Natural killer cell (primary cell): ENCODE data around the gene PDE9A. TPM values are rescaled to one million over a fixed set of nuclear protein-coding genes. Genes with fewer than 3 reads are reported as not detected.

ENCODE experiments used
- ATAC-seq, 3 donors: fragments of 150-1000 bp in 2 of 3; fragments of 200-7000 bp in 1 of 3; cut with Tn5 transposase; 1 replicate in 1 of 3; 2 replicates in 2 of 3; pipeline ENCODE4 v1.10.0; 2021; ENCODE audit warnings: mild to moderate bottlenecking in 2 of 3, moderate library complexity in 2 of 3
- DNase-seq, 2 donors: peaks; one replicate each; pipeline versions ENCODE4 v3.0.0 to v3.0.0-alpha.2; 2013 to 2021; ENCODE audit warnings: mixed read lengths in 1 of 2
- H3K27ac ChIP-seq: one replicate; pipeline ENCODE4 v1.5.1; 2013; ENCODE audit warnings: mild to moderate bottlenecking, low read length
- H3K27me3 ChIP-seq: one replicate; pipeline ENCODE4 v1.6.1; 2013; ENCODE audit warnings: low read length; ENCODE audit not compliant: control insufficient read depth, insufficient read depth
- H3K36me3 ChIP-seq: one replicate; pipeline ENCODE4 v1.6.1; 2013; ENCODE audit warnings: low read length; ENCODE audit not compliant: control insufficient read depth, insufficient read depth
- H3K4me1 ChIP-seq: one replicate; pipeline ENCODE4 v1.6.1; 2013; ENCODE audit warnings: low read length; ENCODE audit not compliant: control insufficient read depth, insufficient read depth
- H3K4me3 ChIP-seq: one replicate; pipeline ENCODE4 v1.5.1; 2013; ENCODE audit warnings: low read length
- H3K9me3 ChIP-seq: one replicate; pipeline ENCODE4 v1.6.1; 2013; ENCODE audit warnings: low read length; ENCODE audit not compliant: control insufficient read depth, insufficient read depth
- H3K27ac Mint-ChIP-seq, 2 donors: one replicate each; pipeline ENCODE4 v1.8.0; 2022; ENCODE audit warnings: mild to moderate bottlenecking in 2 of 2, mixed read lengths in 2 of 2, moderate library complexity in 1 of 2
- H3K27me3 Mint-ChIP-seq, 2 donors: one replicate each; pipeline ENCODE4 v1.8.0; 2022; ENCODE audit warnings: low read depth in 2 of 2, mixed read lengths in 2 of 2
- H3K36me3 Mint-ChIP-seq: one replicate; pipeline ENCODE4 v1.8.0; 2022; ENCODE audit warnings: mixed read lengths
- H3K4me1 Mint-ChIP-seq, 2 donors: one replicate each; pipeline ENCODE4 v1.8.0; 2022; ENCODE audit warnings: mixed read lengths in 2 of 2
- H3K4me3 Mint-ChIP-seq: one replicate; pipeline ENCODE4 v1.8.0; 2022; ENCODE audit warnings: mild to moderate bottlenecking, moderate library complexity, mixed read lengths
- H3K9me3 Mint-ChIP-seq, 2 donors: one replicate each; pipeline ENCODE4 v1.8.0; 2022; ENCODE audit warnings: mixed read lengths in 2 of 2
- CTCF ChIP-seq: fragments of 200-600 bp; IDR thresholded peaks from one replicate; pipeline ENCODE4 v1.8.0; 2022; ENCODE audit warnings: antibody characterized with exemption
- WGBS: methylation state at CpG from one replicate; pipeline ENCODE4 v1.1.7; 2013; ENCODE audit warnings: missing lambda C conversion rate; ENCODE audit not compliant: insufficient coverage; 5-methylcytosine and 5-hydroxymethylcytosine counted together
- intact Hi-C: fragments of 100-400 bp; cut with micrococcal nuclease; formaldehyde crosslinking; loops from one replicate; pipeline ENCODE4 v1.14.2; 2022
- total RNA-seq, 4 donors: library from RNA; stranded (reverse); fragments of 120-200 nt in 1 of 4; gene quantifications; one replicate each; pipeline versions ENCODE4 v1.2.3 to v1.2.4, GENCODE V29; 2013 to 2022

The PDE9A gene
- total RNA-seq, 3 donors from 2014 or later (not counting 1 experiment from before 2014, with no cell fraction given): 1.0 to 4.1 (median 1.2) TPM

GRCh38 chr21:42703136-42703908 lies 49.9 kb downstream of the PDE9A start:
- DNase-seq (no peak), ATAC-seq (no peak)
- intact Hi-C loops: no loop called here
- no peaks in the 10 kb centered on the region for H3K36me3 Mint-ChIP-seq
- no peak overlapping the region for H3K4me3 ChIP-seq
- no peaks in the 10 kb centered on the region for H3K27me3 ChIP-seq
- no peaks in the 10 kb centered on the region for H3K4me1 Mint-ChIP-seq
- no peaks in the 10 kb centered on the region for H3K36me3 ChIP-seq
- TF ChIP-seq CTCF: no peak
- peaks cover 2 to 11% of the 10 kb centered on the region in 2 donors for H3K27me3 Mint-ChIP-seq
- no peak overlapping the region for H3K27ac ChIP-seq
- H3K9me3 ChIP-seq: no peaks in the 10 kb centered on the region
- no peak overlapping the region for H3K27ac Mint-ChIP-seq
- H3K4me3 Mint-ChIP-seq: no peak overlapping the region
- no peaks in the 10 kb centered on the region for H3K4me1 ChIP-seq
- no peaks in the 10 kb centered on the region for H3K9me3 Mint-ChIP-seq
- WGBS: 94% methylated on average over 24 of the region's 24 CpGs

DNA sequence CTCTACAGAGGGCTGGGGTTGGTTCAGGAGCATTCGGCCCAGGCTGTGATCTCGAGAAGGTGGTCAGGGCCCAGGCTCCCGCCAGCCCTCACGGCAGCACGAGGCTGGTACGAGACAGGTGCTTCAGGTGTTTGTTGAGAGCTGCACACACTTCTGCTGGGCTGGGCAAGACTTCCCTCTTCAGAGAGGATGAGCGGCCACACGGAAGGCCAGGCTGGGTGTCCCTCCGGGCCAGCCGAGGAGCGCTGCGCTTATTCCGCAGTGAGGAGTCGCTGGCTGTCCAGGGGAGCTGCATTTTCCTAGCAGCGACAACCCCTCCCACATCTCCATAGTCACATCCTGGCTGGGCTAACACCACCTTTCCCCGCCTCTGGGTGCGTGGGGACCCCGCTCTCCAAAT lies 50.5 kb downstream of the PDE9A start:
- H3K4me1 Mint-ChIP-seq: no peaks in the 10 kb centered on the region
- H3K9me3 Mint-ChIP-seq: no peaks in the 10 kb centered on the region
- no peaks in the 10 kb centered on the region for H3K36me3 Mint-ChIP-seq
- Histone ChIP-seq H3K9me3 (no peaks in the 10 kb centered on the region), H3K4me3 (no peak overlapping the region), H3K36me3 (no peaks in the 10 kb centered on the region), H3K27ac (no peak overlapping the region), H3K4me1 (no peaks in the 10 kb centered on the region), H3K27me3 (no peaks in the 10 kb centered on the region)
- TF ChIP-seq CTCF: no peak
- H3K27me3 Mint-ChIP-seq: peaks cover 0 to 11% of the 10 kb centered on the region in 2 donors
- H3K4me3 Mint-ChIP-seq: no peak overlapping the region
- intact Hi-C loops: no loop called here
- WGBS: 93% methylated on average over 18 of the region's 18 CpGs
- no peak for DNase-seq
- H3K27ac Mint-ChIP-seq: no peak overlapping the region
- no peak for ATAC-seq

DNA sequence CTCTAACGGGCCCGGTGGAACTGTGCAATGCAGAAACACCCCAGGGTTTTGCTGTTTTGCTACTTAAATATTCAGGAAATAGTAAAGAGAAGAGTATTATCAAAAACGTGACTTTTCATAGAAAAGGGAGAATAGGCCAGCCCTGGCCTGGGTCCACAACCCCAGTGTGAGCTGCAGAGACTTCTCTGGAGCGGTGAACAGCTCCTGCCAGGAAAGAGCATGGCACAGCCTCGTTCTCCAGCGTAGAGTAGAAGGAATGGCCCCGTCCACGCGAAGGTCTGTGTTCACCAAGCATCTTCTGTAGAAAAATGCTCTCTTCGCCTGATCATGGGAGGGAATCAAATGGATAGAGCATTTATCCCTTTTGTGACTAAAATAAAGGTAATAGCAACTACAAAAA lies 51.4 kb downstream of the PDE9A start:
- no peak overlapping the region for H3K4me3 ChIP-seq
- no peaks in the 10 kb centered on the region for H3K9me3 ChIP-seq
- WGBS: 81% methylated on average over 10 of the region's 10 CpGs
- H3K9me3 Mint-ChIP-seq: no peaks in the 10 kb centered on the region
- ATAC-seq: no peak
- TF ChIP-seq CTCF: no peak
- no peaks in the 10 kb centered on the region for H3K4me1 ChIP-seq
- H3K36me3 Mint-ChIP-seq: no peaks in the 10 kb centered on the region
- no peak overlapping the region for H3K27ac ChIP-seq
- no peak overlapping the region for H3K27ac Mint-ChIP-seq
- H3K36me3 ChIP-seq: no peaks in the 10 kb centered on the region
- no peak for DNase-seq
- no peaks in the 10 kb centered on the region for H3K27me3 ChIP-seq
- H3K4me3 Mint-ChIP-seq: no peak overlapping the region
- intact Hi-C loops: no loop called here
- H3K4me1 Mint-ChIP-seq: no peaks in the 10 kb centered on the region
- peaks cover 0 to 11% of the 10 kb centered on the region in 2 donors for H3K27me3 Mint-ChIP-seq

GRCh38 chr21:42705346-42705745 lies 51.9 kb downstream of the PDE9A start:
- intact Hi-C loops: no loop called here
- no peaks in the 10 kb centered on the region for H3K4me1 ChIP-seq
- H3K9me3 ChIP-seq: no peaks in the 10 kb centered on the region
- no peak overlapping the region for H3K4me3 ChIP-seq
- no peak overlapping the region for H3K27ac Mint-ChIP-seq
- no peak overlapping the region for H3K27ac ChIP-seq
- DNase-seq: no peak
- H3K9me3 Mint-ChIP-seq: no peaks in the 10 kb centered on the region
- ATAC-seq: no peak
- no peak for TF ChIP-seq CTCF
- H3K36me3 Mint-ChIP-seq: no peaks in the 10 kb centered on the region
- H3K4me3 Mint-ChIP-seq: no peak overlapping the region
- H3K27me3 Mint-ChIP-seq: peaks cover 0 to 11% of the 10 kb centered on the region in 2 donors
- 93% methylated on average over 19 of the region's 19 CpGs for WGBS
- no peaks in the 10 kb centered on the region for H3K27me3 ChIP-seq
- no peaks in the 10 kb centered on the region for H3K4me1 Mint-ChIP-seq
- H3K36me3 ChIP-seq: no peaks in the 10 kb centered on the region
